Tibial nerve (tissue), 4 donors: ENCODE measurements around the gene SUGP1. TPM values are rescaled to one million over a fixed set of nuclear protein-coding genes. Genes with fewer than 3 reads are reported as not detected.
"Not testable (repeated sequence)": the region's sequence is repeated elsewhere in the genome, so short reads cannot be mapped to it uniquely, and the experiment has no call there.

ENCODE experiments used
- DNase-seq, 2 donors: peaks; one replicate each; pipeline ENCODE4 v3.0.0-alpha.2; 2019; ENCODE audit warnings: low spot score in 2 of 2
- H3K27ac ChIP-seq, 4 donors: fragments of 200-600 bp; sonication (generic) in 3 of 4; one replicate each; pipeline ENCODE4 v1.5.1; 2017 to 2019; ENCODE audit warnings: mild to moderate bottlenecking in 1 of 4
- H3K27me3 ChIP-seq, 2 donors: fragments of 200-600 bp; sonication (generic) in 1 of 2; one replicate each; pipeline versions ENCODE4 v1.5.1 to v1.6.0; 2017 to 2019
- H3K36me3 ChIP-seq, 3 donors: fragments of 200-600 bp; sonication (generic); one replicate each; pipeline ENCODE4 v1.5.1; 2018 to 2019
- H3K4me1 ChIP-seq, 4 donors: fragments of 200-600 bp; sonication (generic) in 3 of 4; one replicate each; pipeline ENCODE4 v1.5.1; 2017 to 2019
- H3K4me3 ChIP-seq, 4 donors: fragments of 200-600 bp; sonication (generic) in 3 of 4; one replicate each; pipeline ENCODE4 v1.5.1; 2017 to 2019; ENCODE audit warnings: mild to moderate bottlenecking in 1 of 4, moderate library complexity in 1 of 4
- H3K9me3 ChIP-seq, 4 donors: fragments of 200-600 bp; sonication (generic) in 3 of 4; one replicate each; pipeline ENCODE4 v1.5.1; 2017 to 2019
- CTCF ChIP-seq, 5 experiments: fragments of 200-600 bp in 3 of 5; fragments of 450-650 bp in 2 of 5; sonication (generic) in 3 of 5; IDR thresholded peaks; one replicate each; pipeline ENCODE4 v1.5.1; 2016 to 2019; ENCODE audit warnings: antibody characterized with exemption in 5 of 5, mild to moderate bottlenecking in 3 of 5, moderate library complexity in 2 of 5
- EP300 ChIP-seq, 2 donors: sonication (generic); formaldehyde crosslinking; IDR thresholded peaks; one replicate each; pipeline ENCODE4 v1.6.1; 2017; ENCODE audit warnings: antibody characterized with exemption in 2 of 2, mild to moderate bottlenecking in 1 of 2
- POLR2A ChIP-seq, 2 donors: fragments of 450-650 bp; IDR thresholded peaks; one replicate each; pipeline ENCODE4 v1.6.1; 2017; ENCODE audit warnings: antibody characterized with exemption in 2 of 2, mild to moderate bottlenecking in 2 of 2, moderate library complexity in 2 of 2
- WGBS, 2 donors: methylation state at CpG; one replicate each; pipeline ENCODE4 v1.1.5; 2018; 5-methylcytosine and 5-hydroxymethylcytosine counted together
- total RNA-seq, 4 donors: library from RNA; depleted of rRNA; stranded (reverse); fragments of >200 nt; gene quantifications; one replicate each; pipeline ENCODE4 v1.1.0, GENCODE V29; 2016

The SUGP1 gene
- total RNA-seq, 4 donors from 2014 or later, result 21.6 to 36.0 (median 27.5) TPM

GRCh38 chr19:19257137-19257536 lies 63.2 kb downstream of the SUGP1 start:
- 68 to 80% methylated on average over 10 to 14 of the region's 14 CpGs for WGBS, 2 donors
- no peaks in the 10 kb centered on the region for H3K36me3 ChIP-seq
- no peak overlapping the region for H3K4me3 ChIP-seq
- no peak for DNase-seq
- peaks cover 0 to 8% (median 0%) of the 10 kb centered on the region in 4 donors for H3K9me3 ChIP-seq
- TF ChIP-seq CTCF (IDR thresholded peaks at IDR 0.05), result no peak
- TF ChIP-seq EP300 (IDR thresholded peaks at IDR 0.05), result no peak
- no peak for TF ChIP-seq POLR2A (IDR thresholded peaks at IDR 0.05)
- H3K27me3 ChIP-seq, result peaks cover 0 to 56% of the 10 kb centered on the region in 2 donors
- no peak overlapping the region for H3K27ac ChIP-seq
- H3K4me1 ChIP-seq, result peaks cover 0 to 14% (median 6%) of the 10 kb centered on the region in 4 donors

GRCh38 chr19:19256072-19256969 lies 64.0 kb downstream of the SUGP1 start:
- no peak for TF ChIP-seq CTCF (IDR thresholded peaks at IDR 0.05)
- TF ChIP-seq POLR2A (IDR thresholded peaks at IDR 0.05), result no peak
- no peak for TF ChIP-seq EP300 (IDR thresholded peaks at IDR 0.05)
- Histone ChIP-seq H3K4me1 (peaks cover 0 to 7% (median 2%) of the 10 kb centered on the region in 4 donors), H3K9me3 (peaks cover 0 to 8% (median 0%) of the 10 kb centered on the region in 4 donors), H3K4me3 (no peak overlapping the region), H3K27ac (no peak overlapping the region), H3K27me3 (peaks cover 0 to 50% of the 10 kb centered on the region in 2 donors), H3K36me3 (no peaks in the 10 kb centered on the region)
- WGBS, 2 donors, result 57 to 59% methylated on average over 17 of the region's 17 CpGs
- DNase-seq, result no peak

- DNase-seq, H3K27ac ChIP-seq, H3K4me1 ChIP-seq, H3K36me3 ChIP-seq, H3K9me3 ChIP-seq, H3K4me3 ChIP-seq: not testable (repeated sequence)
- 88 to 95% methylated on average over 6 of the region's 6 CpGs for WGBS, 2 donors
- H3K27me3 ChIP-seq, result peaks cover 0 to 34% of the 10 kb centered on the region in 2 donors
Observed at GRCh38 chr19:19253409-19253808, 66.9 kb downstream of the SUGP1 start.

- 32 to 34% methylated on average over 5 of the region's 5 CpGs for WGBS, 2 donors
Observed at GRCh38 chr19:19250196-19250801, 70.0 kb downstream of the SUGP1 start.

GRCh38 chr19:19240476-19240875 lies 79.8 kb downstream of the SUGP1 start:
- H3K27ac ChIP-seq, result no peak overlapping the region
- no peaks in the 10 kb centered on the region for H3K4me1 ChIP-seq
- TF ChIP-seq EP300 (IDR thresholded peaks at IDR 0.05), result no peak
- TF ChIP-seq CTCF (IDR thresholded peaks at IDR 0.05), result no peak
- H3K27me3 ChIP-seq, result peaks cover 0 to 15% of the 10 kb centered on the region in 2 donors
- H3K4me3 ChIP-seq, result no peak overlapping the region
- no peak for DNase-seq
- H3K9me3 ChIP-seq, result peaks cover 0 to 9% (median 0%) of the 10 kb centered on the region in 4 donors
- WGBS, 2 donors, result 78 to 91% methylated on average over 6 to 8 of the region's 9 CpGs
- H3K36me3 ChIP-seq, result no peaks in the 10 kb centered on the region

More at GRCh38 chr19:19250196-19250801, 70.0 kb downstream of the SUGP1 start:
- H3K36me3 ChIP-seq, result no peaks in the 10 kb centered on the region
- H3K4me3 ChIP-seq, result no peak overlapping the region
- DNase-seq, result no peak
- peaks cover 0 to 29% of the 10 kb centered on the region in 2 donors for H3K27me3 ChIP-seq
- H3K27ac ChIP-seq, result no peak overlapping the region
- H3K4me1 ChIP-seq, result no peaks in the 10 kb centered on the region
- TF ChIP-seq CTCF (IDR thresholded peaks at IDR 0.05), result no peak
- no peak for TF ChIP-seq POLR2A (IDR thresholded peaks at IDR 0.05)
- TF ChIP-seq EP300 (IDR thresholded peaks at IDR 0.05), result no peak
- no peaks in the 10 kb centered on the region for H3K9me3 ChIP-seq
